ENCODE results near the gene NELFCD.
A peak's percentile ranks its signal among the peaks of the same experiment; 100 is the strongest.
"Not testable (repeated sequence)": the region's sequence is repeated elsewhere in the genome, so short reads cannot be mapped to it uniquely, and the experiment has no call there.

Gene NELFCD

DNA sequence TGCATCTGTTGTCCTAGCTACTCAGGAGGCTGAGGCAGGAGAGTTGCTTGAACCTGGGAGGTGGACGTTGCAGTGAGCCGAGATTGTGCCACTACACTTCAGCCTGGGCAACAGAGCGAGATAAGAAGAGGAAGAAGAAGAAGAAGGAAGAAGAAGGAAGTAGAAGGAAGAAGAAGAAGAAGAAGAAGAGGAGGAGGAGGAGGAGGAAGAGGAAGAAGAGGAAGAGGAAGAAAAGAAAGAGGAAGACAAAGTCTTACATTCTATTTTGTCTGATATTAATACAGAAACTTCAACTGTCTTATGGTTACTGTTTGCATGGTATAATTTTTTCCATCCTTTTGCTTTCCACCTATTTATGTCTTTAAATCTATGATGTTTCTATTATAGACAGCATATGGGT, 7.2 kb upstream of the NELFCD start:
- DNase-seq (ENCODE audit: low read depth, low spot score), result no peak

- no peak for DNase-seq (ENCODE audit: low read depth, low spot score)
These were observed 5.7 kb upstream of the NELFCD start for GRCh38 chr20:58975353-58975752.

GRCh38 chr20:58976061-58976730, 4.9 kb upstream of the NELFCD start:
- no peak for DNase-seq (ENCODE audit: low read depth, low spot score)

DNA sequence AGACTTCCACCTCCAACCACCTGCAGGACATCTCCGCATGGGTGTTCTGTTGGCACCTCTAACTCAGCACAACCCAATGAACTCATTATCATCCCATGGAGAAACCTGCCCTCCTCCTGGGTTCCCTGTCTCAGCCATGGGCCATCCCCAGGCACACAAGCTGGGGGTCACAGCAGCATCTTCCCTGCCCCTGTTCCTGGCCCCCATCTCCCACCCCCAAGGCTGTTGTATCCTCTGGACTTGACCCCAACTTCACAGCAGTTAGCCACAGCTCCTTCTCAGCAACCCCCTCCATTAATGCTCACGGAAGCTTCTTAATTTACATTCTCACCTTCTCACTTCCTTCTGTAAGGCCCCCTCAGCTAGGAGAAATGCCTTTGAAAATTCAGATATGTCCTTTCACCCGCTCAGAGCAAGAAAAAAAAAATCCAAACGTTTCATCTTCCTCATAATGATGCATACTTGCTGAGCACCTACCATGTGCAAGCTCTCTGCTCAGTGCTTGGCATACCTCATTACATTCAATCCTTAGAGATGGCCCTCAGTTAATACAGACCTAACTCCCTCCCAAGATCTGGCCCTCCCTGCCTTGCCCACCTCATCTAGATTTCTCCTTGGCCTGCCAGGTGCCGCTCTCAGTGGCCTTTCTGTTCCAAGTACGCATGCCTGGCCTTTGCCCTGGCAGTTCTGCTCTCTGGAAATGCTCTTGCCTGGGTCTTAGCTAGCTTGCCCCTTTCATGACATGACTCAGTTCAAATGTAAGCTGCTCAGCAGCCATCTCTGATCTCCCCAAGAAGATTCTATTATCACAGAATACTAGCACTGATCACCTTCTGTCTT, 2.5 kb upstream of the NELFCD start:
- DNase-seq (ENCODE audit: low read depth, low spot score), result no peak

DNA sequence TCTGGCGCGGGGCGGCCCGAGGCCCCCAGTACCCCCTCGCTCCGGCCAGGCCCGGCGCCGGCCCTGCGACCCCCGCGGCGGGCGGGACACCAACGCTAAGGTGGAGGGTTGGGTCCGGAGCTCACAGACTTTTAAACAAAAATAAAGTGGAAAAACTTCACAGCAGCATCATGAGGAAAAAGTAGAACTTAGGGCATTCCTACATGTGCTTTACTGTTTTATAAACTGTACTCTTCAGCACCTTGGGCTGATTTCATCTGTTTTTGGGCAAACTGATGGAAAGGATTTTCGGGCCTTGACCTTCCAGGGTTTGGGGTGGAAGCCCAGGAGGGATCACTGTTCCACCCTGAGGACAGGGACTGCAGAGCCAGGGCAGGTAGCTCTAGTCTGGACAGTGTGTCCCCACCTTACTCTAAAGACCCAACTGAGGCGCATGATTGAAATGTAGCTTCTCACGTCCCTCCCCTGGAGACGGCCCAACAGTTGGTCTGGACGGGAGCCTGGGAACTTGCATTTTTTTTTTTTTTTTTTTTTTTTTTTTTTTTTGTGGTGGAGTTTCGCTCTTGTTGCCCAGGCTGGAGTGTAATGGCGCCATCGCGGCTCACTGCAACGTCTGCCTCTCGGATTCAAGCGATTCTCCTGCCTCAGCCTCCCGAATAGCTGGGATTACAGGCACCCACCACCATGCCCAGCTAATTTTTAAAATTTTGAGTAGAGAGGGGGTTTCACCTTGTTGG, 740 bp downstream of the NELFCD start:
- peak; percentile 44 for DNase-seq (ENCODE audit: low read depth, low spot score)

- DNase-seq (ENCODE audit: low read depth, low spot score), result no peak
These were observed 1.5 kb downstream of the NELFCD start for GRCh38 chr20:58982406-58983114.

- DNase-seq (ENCODE audit: low read depth, low spot score), result not testable (repeated sequence)
These were observed 2.0 kb downstream of the NELFCD start for GRCh38 chr20:58983115-58983468.

DNA sequence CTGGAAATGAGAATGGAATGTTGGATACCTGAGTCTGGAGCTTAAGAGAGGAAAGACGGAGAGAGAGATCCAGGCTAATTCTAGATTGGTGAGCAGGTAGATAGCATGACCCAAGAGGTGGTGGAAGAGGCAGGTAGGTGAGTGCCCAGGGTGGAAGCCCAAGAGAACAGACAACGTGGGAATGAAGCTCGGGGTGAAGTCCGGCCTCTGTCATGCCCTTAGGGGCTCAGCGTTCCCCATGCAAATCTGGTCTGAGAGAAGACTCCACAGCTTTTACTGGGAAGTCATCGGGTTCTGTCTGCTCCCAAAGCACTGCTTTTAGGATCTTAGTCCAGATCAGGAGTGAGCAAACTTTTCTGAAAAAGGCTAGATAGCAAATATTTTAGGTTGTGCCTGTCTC, 3.6 kb downstream of the NELFCD start:
- DNase-seq (ENCODE audit: low read depth, low spot score), result no peak

DNA sequence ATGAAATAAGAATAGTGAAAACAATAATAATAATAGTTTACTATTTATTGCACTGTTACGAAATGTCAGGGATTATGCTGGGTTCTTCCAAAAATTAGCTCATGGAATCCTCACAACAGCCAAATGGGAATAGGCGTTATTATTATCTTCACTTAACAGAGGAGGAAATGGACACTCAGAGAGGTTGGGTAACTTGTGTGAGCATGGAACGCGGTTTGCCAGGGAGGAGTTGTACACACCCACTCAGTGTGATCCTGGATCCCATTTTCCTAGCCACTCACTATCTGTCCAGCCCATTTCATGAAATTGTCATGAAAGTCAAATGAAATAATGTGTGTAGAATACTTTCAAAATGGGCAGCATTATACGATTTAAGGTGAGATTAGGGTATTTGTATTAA, 4.6 kb downstream of the NELFCD start:
- no peak for DNase-seq (ENCODE audit: low read depth, low spot score)

- no peak for DNase-seq (ENCODE audit: low read depth, low spot score)
These were observed 5.4 kb downstream of the NELFCD start for GRCh38 chr20:58986286-58986967.

GRCh38 chr20:58986968-58987517, 6.0 kb downstream of the NELFCD start:
- no peak for DNase-seq (ENCODE audit: low read depth, low spot score)

GRCh38 chr20:58987790-58988564, 6.9 kb downstream of the NELFCD start:
- no peak for DNase-seq (ENCODE audit: low read depth, low spot score)

DNA sequence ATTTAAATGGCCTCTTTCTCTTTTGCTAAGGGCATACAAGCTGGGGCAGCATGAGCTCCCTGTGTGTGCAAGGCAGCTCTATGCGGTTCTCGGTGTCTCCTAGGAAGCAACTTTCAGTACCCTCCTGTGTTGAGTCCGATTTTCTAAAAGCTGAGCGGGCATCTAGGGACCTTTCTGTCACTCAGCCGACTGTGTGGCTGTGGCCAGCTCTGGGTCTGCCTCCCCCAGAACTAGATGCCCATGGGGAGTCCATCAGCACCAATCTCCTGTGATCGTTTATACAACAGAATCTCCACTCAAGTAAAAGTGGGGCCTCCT, 7.5 kb downstream of the NELFCD start:
- DNase-seq (ENCODE audit: low read depth, low spot score), result no peak

DNA sequence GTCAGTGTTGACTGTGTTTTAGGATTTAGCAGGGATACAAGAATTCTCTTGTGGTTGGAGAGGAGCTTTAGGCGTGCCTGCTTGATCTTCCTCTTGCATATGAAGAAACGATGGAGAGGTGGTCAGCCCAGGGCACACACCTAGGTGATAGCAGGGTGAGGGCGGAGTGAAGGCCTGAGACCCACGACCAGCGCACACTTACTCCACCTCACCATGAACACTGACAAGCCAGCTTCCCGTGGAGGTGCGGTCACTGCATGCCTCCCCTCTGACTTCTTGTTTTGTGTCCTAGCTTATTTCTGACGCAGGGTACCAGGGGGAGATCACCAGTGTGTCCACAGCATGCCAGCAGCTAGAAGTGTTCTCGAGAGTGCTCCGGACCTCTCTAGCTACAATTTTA, 8.1 kb downstream of the NELFCD start:
- DNase-seq (ENCODE audit: low read depth, low spot score), result no peak

DNA sequence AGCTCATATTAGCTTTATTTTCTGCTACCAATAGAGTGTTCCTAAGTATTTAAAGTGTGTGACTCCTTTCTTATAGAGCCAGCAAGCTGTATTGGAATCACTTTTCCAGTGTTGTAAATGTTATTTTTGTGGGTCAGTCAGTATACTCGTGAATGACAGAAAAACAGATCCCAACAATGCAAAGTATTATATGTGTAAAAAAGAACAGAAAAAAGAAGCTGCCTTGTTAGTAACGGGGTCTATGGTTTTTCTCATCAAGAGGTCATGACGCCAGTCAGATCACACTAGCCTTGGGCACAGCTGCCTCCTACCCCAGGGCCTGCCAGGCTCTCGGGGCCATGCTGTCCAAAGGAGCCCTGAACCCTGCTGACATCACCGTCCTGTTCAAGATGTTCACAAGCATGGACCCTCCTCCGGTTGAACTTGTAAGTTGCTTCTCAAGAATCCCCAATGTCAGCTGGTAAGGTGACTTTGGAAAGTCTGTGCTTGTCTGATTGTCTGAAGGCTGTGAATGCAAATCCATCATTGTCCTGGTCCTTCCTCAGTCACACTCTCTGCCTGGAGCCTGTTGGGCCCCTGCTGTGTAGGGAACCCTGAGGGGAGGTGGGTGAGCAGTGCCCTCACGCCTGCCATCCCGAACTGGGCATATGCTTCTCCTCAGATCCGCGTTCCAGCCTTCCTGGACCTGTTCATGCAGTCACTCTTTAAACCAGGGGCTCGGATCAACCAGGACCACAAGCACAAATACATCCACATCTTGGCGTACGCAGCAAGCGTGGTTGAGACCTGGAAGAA, 9.8 kb downstream of the NELFCD start:
- no peak for DNase-seq (ENCODE audit: low read depth, low spot score)

DNA sequence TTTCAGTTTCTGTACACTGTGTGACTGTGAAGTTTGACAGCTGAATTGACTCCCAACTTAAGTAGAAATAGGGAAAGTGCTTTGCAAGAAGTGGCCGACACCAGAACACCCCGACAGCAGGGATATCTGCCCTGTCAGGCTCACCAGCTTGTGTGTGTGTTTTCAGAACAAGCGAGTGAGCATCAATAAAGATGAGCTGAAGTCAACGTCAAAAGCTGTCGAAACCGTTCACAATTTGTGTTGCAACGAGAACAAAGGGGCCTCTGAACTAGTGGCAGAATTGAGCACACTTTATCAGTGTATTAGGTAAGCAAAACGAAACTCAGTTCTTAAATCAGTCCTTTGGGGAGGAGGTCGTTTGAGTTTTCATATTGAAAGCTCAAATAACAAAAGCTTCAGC, 10.7 kb downstream of the NELFCD start:
- DNase-seq (ENCODE audit: low read depth, low spot score), result no peak

- no peak for DNase-seq (ENCODE audit: low read depth, low spot score)
These were observed 11.9 kb downstream of the NELFCD start for GRCh38 chr20:58992911-58993310.

- DNase-seq (ENCODE audit: low read depth, low spot score), result no peak
These were observed 12.5 kb downstream of the NELFCD start for GRCh38 chr20:58993332-58994248.

Data from ELF-1 (cell line).